AG04449 (cell line): ENCODE measurements around the gene EHMT1.
A peak's percentile ranks its signal among the peaks of the same experiment; 100 is the strongest.

Source experiments
- CTCF ChIA-PET: fragments of 350-600 bp; formaldehyde crosslinking; extraction: SDS; loops from one replicate; lab custom pipeline; 2021; ENCODE audit warnings: antibody characterized with exemption; lab: Yijun Ruan, JAX
- POLR2A ChIA-PET: fragments of 400-600, 350-600 bp; formaldehyde crosslinking; extraction: SDS; loops from one replicate; lab custom pipeline; 2020; ENCODE audit warnings: antibody characterized with exemption, inconsistent platforms; lab: Yijun Ruan, JAX
- DNase-seq: peaks from one replicate; pipeline ENCODE4 v3.0.0-alpha.2; 2010; ENCODE audit warnings: low read depth, low spot score
- H3K4me3 ChIP-seq: 2 replicates; pipeline ENCODE4 v1.5.1; 2011; ENCODE audit warnings: low read depth, mild to moderate bottlenecking, control low read depth, low read length
- TF ChIP-seq, protein P1 (sequence below): IDR thresholded peaks from one replicate; pipeline ENCODE4 v1.5.1; 2011; ENCODE audit warnings: mild to moderate bottlenecking, moderate library complexity, low read length, control low read depth, inconsistent platforms; ENCODE audit not compliant: insufficient read depth; ENCODE audit errors: missing control alignments

The EHMT1 gene

DNA sequence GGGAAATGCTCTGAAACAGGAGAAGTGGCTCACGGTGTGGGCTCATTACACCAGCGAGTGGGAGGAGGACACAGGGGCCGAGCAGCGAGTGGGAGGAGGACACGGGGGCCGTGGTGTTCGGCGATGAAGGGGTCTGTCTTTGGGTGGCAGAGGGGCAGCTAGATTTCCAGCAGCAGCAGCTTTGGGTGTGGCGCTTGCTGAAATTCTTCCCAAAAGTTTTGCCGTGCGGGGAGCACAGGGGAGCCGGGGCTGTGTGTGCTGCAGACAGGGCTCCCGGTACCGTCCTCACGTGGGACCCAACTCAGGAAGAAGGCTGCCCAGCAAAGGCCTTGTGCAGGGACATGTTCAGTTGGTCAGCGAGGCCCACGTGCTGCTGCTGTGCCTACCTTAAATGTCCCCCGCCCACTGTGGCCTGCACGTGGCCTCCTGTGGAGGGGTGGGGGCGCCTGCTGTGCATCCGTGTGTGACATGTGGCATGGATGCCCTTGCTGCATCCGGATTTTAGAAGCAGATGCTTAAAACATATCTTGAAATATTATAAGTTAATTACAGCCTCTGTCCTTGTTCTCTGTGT lies 134.5 kb downstream of the EHMT1 start:
- CTCF ChIA-PET = no interaction called here
- POLR2A ChIA-PET = no interaction called here
- no peak for DNase-seq
- TF ChIP-seq, protein P1, sequence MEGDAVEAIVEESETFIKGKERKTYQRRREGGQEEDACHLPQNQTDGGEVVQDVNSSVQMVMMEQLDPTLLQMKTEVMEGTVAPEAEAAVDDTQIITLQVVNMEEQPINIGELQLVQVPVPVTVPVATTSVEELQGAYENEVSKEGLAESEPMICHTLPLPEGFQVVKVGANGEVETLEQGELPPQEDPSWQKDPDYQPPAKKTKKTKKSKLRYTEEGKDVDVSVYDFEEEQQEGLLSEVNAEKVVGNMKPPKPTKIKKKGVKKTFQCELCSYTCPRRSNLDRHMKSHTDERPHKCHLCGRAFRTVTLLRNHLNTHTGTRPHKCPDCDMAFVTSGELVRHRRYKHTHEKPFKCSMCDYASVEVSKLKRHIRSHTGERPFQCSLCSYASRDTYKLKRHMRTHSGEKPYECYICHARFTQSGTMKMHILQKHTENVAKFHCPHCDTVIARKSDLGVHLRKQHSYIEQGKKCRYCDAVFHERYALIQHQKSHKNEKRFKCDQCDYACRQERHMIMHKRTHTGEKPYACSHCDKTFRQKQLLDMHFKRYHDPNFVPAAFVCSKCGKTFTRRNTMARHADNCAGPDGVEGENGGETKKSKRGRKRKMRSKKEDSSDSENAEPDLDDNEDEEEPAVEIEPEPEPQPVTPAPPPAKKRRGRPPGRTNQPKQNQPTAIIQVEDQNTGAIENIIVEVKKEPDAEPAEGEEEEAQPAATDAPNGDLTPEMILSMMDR = no peak
- H3K4me3 ChIP-seq = no peak overlapping the region

DNA sequence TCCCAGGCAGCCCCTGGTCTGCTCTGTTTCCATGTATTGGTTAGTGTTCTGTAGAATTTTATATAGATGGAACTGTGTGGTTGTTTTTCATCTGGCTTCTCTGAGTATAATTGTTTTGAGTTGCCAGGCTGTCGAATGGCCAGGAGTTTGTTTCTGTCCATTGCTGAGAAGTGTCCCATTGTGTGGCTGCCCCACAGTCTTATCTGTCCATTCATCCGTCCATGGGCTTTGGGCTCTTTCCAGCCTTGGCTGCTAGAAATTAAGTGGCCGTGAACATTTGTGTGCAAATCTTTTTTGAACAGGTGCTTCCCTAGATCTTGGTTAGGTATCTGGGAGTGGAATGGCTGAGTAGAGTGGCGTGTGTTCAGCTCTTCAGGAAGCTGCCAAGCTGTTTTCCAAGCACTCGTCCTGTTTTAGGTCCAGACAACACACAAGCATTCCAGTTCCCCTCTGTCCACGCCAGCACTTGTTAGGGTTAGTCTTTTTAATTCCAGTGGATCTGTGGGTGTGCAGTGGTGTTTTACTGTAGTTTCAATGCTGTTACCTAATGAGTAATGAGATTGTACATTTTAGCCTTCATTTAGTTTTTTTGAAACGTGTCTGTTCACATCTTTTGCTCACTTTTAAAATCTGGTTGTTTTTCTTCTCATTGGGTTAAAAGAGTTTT lies 136.6 kb downstream of the EHMT1 start:
- CTCF ChIA-PET = interaction anchor here (1.7 kb wide), 1 partner anchor 21 kb away, joined by 3 read pairs; no protein-coding TSS in a partner anchor
- POLR2A ChIA-PET = no interaction called here
- H3K4me3 ChIP-seq = no peak overlapping the region
- TF ChIP-seq, protein P1 = no peak
- DNase-seq = no peak

DNA sequence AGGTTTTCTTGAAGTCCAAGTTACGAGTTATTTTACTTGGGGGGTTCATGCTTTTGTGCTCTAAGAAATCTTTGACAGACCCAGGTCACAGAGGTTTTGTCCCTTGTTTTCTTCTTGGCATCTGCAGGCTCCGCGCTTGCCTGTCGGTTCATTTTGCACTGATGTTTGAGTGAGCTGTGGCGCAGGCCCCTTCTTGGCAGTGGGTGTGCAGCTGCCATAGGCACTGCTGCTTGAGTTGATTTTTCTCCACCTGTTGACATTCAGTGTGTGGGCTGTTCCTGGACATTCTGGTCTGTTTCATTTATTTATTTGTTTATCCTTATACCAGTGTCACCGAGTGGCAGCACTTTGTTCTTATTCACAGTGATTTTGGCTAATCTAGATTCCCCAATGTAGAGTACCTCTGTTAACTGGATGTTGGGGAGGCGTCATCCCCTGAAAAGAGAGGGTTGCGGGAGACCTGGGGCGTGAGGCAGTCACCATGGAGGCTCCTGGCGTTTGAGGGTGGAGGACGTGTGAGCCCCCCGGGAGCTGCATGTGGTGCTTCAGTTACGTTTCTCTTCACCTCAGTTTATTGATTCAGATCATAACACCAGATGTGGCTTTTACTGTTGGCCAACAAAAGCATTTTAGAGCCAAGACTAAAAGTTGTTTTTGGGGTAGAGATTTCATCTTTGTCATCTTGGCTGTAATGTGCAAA lies 137.4 kb downstream of the EHMT1 start:
- POLR2A ChIA-PET = no interaction called here
- TF ChIP-seq, protein P1 = no peak
- DNase-seq = no peak
- H3K4me3 ChIP-seq = no peak overlapping the region
- CTCF ChIA-PET = interaction anchor here (1.7 kb wide), 1 partner anchor 22 kb away, joined by 3 read pairs; no protein-coding TSS in a partner anchor

DNA sequence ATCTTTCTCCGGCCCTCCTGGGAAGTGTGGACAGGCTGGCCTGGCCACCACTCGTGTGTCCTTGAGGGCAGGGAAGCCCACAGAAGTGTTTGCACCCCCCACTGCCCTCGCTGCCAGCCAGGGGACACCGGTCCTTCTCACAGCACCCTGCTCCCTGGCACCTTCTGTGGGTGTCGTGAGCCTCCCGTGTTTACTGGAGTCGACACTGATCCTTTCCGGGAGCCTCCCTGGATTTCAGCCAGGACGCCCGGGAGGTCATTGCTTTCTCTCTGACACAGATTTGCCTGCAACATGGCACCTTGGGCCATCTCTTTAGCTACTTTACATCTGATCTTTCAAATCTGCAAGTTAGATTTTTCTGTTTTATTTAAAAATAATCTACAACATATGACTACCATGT lies 138.3 kb downstream of the EHMT1 start:
- ChIA-PET CTCF (no interaction called here), POLR2A (interaction anchor here (0.6 kb wide), 1 partner anchor 226 kb away, joined by 3 read pairs; no protein-coding TSS in a partner anchor)
- no peak for DNase-seq
- no peak overlapping the region for H3K4me3 ChIP-seq
- TF ChIP-seq, protein P1 = no peak

- ChIA-PET POLR2A (no interaction called here), CTCF (interaction anchor here (1.2 kb wide), 1 partner anchor 85 kb away, joined by 4 read pairs; no protein-coding TSS in a partner anchor)
- H3K4me3 ChIP-seq = no peak overlapping the region
- TF ChIP-seq, protein P1 = no peak
- DNase-seq = peak; percentile 57
Observed at GRCh38 chr9:137757613-137758029, 138.8 kb downstream of the EHMT1 start.

DNA sequence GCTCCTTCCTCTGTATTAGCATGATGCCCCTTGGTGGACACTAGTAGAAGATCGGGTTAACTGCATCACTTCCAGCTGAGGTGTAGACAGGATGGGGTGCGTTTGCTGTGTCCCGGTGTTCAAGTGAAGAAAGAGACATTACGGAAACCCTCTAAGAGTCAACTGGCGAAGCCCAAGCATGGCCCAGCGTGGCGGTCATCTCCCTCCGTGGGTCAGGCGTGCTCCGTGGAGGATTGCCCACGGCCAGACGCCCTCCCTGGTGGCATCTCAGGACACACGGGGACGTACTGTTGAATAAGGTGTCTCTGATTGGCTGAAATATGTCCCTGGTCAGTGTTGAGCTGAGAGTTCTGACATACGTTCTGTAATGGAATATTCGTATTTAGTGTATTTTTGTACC lies 139.3 kb downstream of the EHMT1 start:
- CTCF ChIA-PET = interaction anchor here (0.7 to 1.2 kb wide), 2 partner anchors 8 to 85 kb away, joined by 3 to 4 read pairs; no protein-coding TSS in a partner anchor
- POLR2A ChIA-PET = no interaction called here
- H3K4me3 ChIP-seq = no peak overlapping the region
- DNase-seq = no peak
- TF ChIP-seq, protein P1 = no peak
